HUDEP-2 (cell line): ENCODE measurements around the gene OR2G6.
"Not testable (repeated sequence)": the region's sequence is repeated elsewhere in the genome, so short reads cannot be mapped to it uniquely, and the experiment has no call there.

Experiments
- DNase-seq, 76 experiments: peaks; one replicate each; lab custom pipeline; 2025; ENCODE audit not compliant: unreplicated experiment in 76 of 76; lab: John Stamatoyannopoulos, UW

The OR2G6 gene

GRCh38 chr1:248573856-248574255, 66.0 kb downstream of the OR2G6 start:
- not testable (repeated sequence) for DNase-seq

- not testable (repeated sequence) for DNase-seq
These were observed 66.8 kb downstream of the OR2G6 start, which contains the start of gene OR2T34 for GRCh38 chr1:248574657-248575056. Gene OR2T34 (minus strand): TSS chr1:248574757. CDS start chr1:248574757, 0 bp downstream.

- no peak for DNase-seq
These were observed 68.5 kb downstream of the OR2G6 start for GRCh38 chr1:248576260-248576980.
